ENCODE measurements around the gene ELSPBP1.
"Not testable (repeated sequence)": the region's sequence is repeated elsewhere in the genome, so short reads cannot be mapped to it uniquely, and the experiment has no call there.

- TF ChIP-seq CTCF, POLR2A (IDR thresholded peaks at IDR 0.05): not testable (repeated sequence)
Observed at GRCh38 chr19:48070177-48070769, 75.8 kb downstream of the ELSPBP1 start.
